MM.1S (cell line): ENCODE data around the gene FGF12.

ENCODE experiments used
- DNase-seq: peaks from one replicate; pipeline ENCODE4 v3.0.0-alpha.2; 2015
- H2AFZ ChIP-seq: fragments of 300-600 bp; sonication (generic); 2 replicates; pipeline ENCODE4 v1.6.0; 2016; ENCODE audit warnings: antibody characterized with exemption, low read length
- H3F3A ChIP-seq: fragments of 300-600 bp; sonication (generic); 2 replicates; pipeline ENCODE4 v1.6.1; 2016; ENCODE audit warnings: mild to moderate bottlenecking, antibody characterized with exemption, low read length, moderate library complexity, mixed read lengths; ENCODE audit not compliant: insufficient read depth
- H3K27ac ChIP-seq: fragments of 300-600 bp; sonication (generic); 2 replicates; pipeline ENCODE4 v1.5.1; 2016; ENCODE audit warnings: mild to moderate bottlenecking, low read length
- H3K27me3 ChIP-seq: fragments of 300-600 bp; sonication (generic); replicated peaks from 2 replicates; pipeline ENCODE4 v1.6.0; 2016; ENCODE audit warnings: low read length; ENCODE audit not compliant: insufficient read depth
- H3K36me3 ChIP-seq: fragments of 300-600 bp; sonication (generic); replicated peaks from 2 replicates; pipeline ENCODE4 v1.6.1; 2016; ENCODE audit warnings: mild to moderate bottlenecking, low read length, mixed read lengths; ENCODE audit not compliant: insufficient read depth
- H3K4me1 ChIP-seq: fragments of 300-600 bp; sonication (generic); 2 replicates; pipeline ENCODE4 v1.6.1; 2016; ENCODE audit warnings: low read length, mixed read lengths
- H3K4me2 ChIP-seq: fragments of 300-600 bp; sonication (generic); 2 replicates; pipeline ENCODE4 v1.6.0; 2016; ENCODE audit warnings: low read depth, low read length
- H3K4me3 ChIP-seq: fragments of 300-600 bp; sonication (generic); 2 replicates; pipeline ENCODE4 v1.5.1; 2016; ENCODE audit warnings: low read length, mixed read lengths
- H3K79me2 ChIP-seq: fragments of 300-600 bp; sonication (generic); 2 replicates; pipeline ENCODE4 v1.6.1; 2016; ENCODE audit warnings: mixed run types, low read length, mixed read lengths
- H3K9ac ChIP-seq: fragments of 300-600 bp; sonication (generic); 2 replicates; pipeline ENCODE4 v1.6.1; 2016; ENCODE audit warnings: low read length, mixed read lengths
- H3K9me2 ChIP-seq: fragments of 300-600 bp; sonication (generic); replicated peaks from 2 replicates; pipeline ENCODE4 v1.6.1; 2016; ENCODE audit warnings: mild to moderate bottlenecking, low read length, mixed read lengths; ENCODE audit not compliant: insufficient read depth
- H3K9me3 ChIP-seq: fragments of 300-600 bp; sonication (generic); replicated peaks from 2 replicates; pipeline ENCODE4 v1.6.1; 2016; ENCODE audit warnings: mild to moderate bottlenecking, low read length, mixed read lengths; ENCODE audit not compliant: insufficient read depth
- H4K20me1 ChIP-seq: fragments of 300-600 bp; sonication (generic); 2 replicates; pipeline ENCODE4 v1.6.1; 2016; ENCODE audit warnings: mild to moderate bottlenecking, low read length, moderate library complexity, mixed read lengths; ENCODE audit not compliant: insufficient read depth
- CTCF ChIP-seq: fragments of 300-600 bp; sonication (generic); IDR thresholded peaks from 2 replicates; pipeline ENCODE4 v1.5.1; 2016; ENCODE audit warnings: antibody characterized with exemption, low read length, mixed read lengths
- EZH2 ChIP-seq: fragments of 300-600 bp; sonication (generic); optimal IDR thresholded peaks from 2 replicates; pipeline ENCODE3; 2017; ENCODE audit warnings: low read depth, mild to moderate bottlenecking, antibody characterized with exemption, low read length, mixed read lengths
- EZH2phosphoT487 ChIP-seq: fragments of 300-600 bp; sonication (generic); IDR thresholded peaks from 2 replicates; pipeline ENCODE4 v1.6.1; 2018; ENCODE audit warnings: antibody characterized with exemption, low read length

The FGF12 gene

GRCh38 chr3:192259661-192260060 is 467.7 kb downstream of the FGF12 start:
- Histone ChIP-seq H2AFZ (no peak overlapping the region), H3K4me1 (peaks cover 16% of the 10 kb centered on the region), H3K36me3 (no peaks in the 10 kb centered on the region), H3K4me3 (no peak overlapping the region), H3K27ac (no peak overlapping the region), H4K20me1 (no peaks in the 10 kb centered on the region), H3K9ac (no peak overlapping the region), H3K9me2 (no peaks in the 10 kb centered on the region), H3K4me2 (no peak overlapping the region), H3K9me3 (no peaks in the 10 kb centered on the region), H3K27me3 (no peaks in the 10 kb centered on the region), H3F3A (peaks cover 5% of the 10 kb centered on the region; the same call in 1 of the 2 replicates), H3K79me2 (no peaks in the 10 kb centered on the region)
- TF ChIP-seq CTCF (no peak), EZH2 (no peak), EZH2phosphoT487 (no peak)
- no peak for DNase-seq

- TF ChIP-seq CTCF (no peak), EZH2phosphoT487 (no peak), EZH2 (no peak)
- H2AFZ ChIP-seq: no peak overlapping the region
- no peaks in the 10 kb centered on the region for H3K27me3 ChIP-seq
- H3F3A ChIP-seq: peaks cover 5% of the 10 kb centered on the region; the same call in 1 of the 2 replicates
- no peaks in the 10 kb centered on the region for H3K36me3 ChIP-seq
- H3K9me3 ChIP-seq: no peaks in the 10 kb centered on the region
- DNase-seq: no peak
- no peaks in the 10 kb centered on the region for H3K79me2 ChIP-seq
- peaks cover 16% of the 10 kb centered on the region for H3K4me1 ChIP-seq
- no peaks in the 10 kb centered on the region for H3K9me2 ChIP-seq
- no peak overlapping the region for H3K4me3 ChIP-seq
- H3K4me2 ChIP-seq: no peak overlapping the region
- H3K9ac ChIP-seq: no peak overlapping the region
- H4K20me1 ChIP-seq: no peaks in the 10 kb centered on the region
- H3K27ac ChIP-seq: no peak overlapping the region
Measured at GRCh38 chr3:192258721-192259120, 468.6 kb downstream of the FGF12 start.

- Histone ChIP-seq H3K79me2 (no peaks in the 10 kb centered on the region), H3K4me1 (peaks cover 7% of the 10 kb centered on the region), H3F3A (peaks cover 2% of the 10 kb centered on the region; the same call in 1 of the 2 replicates), H3K4me3 (no peak overlapping the region), H3K27ac (no peak overlapping the region), H4K20me1 (no peaks in the 10 kb centered on the region), H2AFZ (no peak overlapping the region), H3K9me2 (no peaks in the 10 kb centered on the region), H3K9me3 (no peaks in the 10 kb centered on the region), H3K4me2 (no peak overlapping the region), H3K27me3 (no peaks in the 10 kb centered on the region), H3K9ac (no peak overlapping the region), H3K36me3 (no peaks in the 10 kb centered on the region)
- no peak for DNase-seq
- TF ChIP-seq EZH2phosphoT487: no peak
- no peak for TF ChIP-seq EZH2
- no peak for TF ChIP-seq CTCF
Measured at GRCh38 chr3:192255839-192256238, 471.5 kb downstream of the FGF12 start.
